Activated CD4-positive, alpha-beta memory T cell treated with anti-CD3 and anti-CD28 coated beads for 36 hours (primary cell): ENCODE measurements around the gene DPYD. TPM values are rescaled to one million over a fixed set of nuclear protein-coding genes. Genes with fewer than 3 reads are reported as not detected.
"Not testable (repeated sequence)": the region's sequence is repeated elsewhere in the genome, so short reads cannot be mapped to it uniquely, and the experiment has no call there.

Experiments used
- CTCF ChIA-PET: fragments of 350-600 bp; sonication (Branson Sonifier 250); formaldehyde crosslinking; loops from one replicate; lab custom pipeline; 2021; ENCODE audit warnings: antibody characterized with exemption, inconsistent platforms; lab: Charles Lee
- POLR2A ChIA-PET: fragments of 350-600 bp; sonication (Branson Sonifier 250); formaldehyde crosslinking; loops from one replicate; lab custom pipeline; 2021; ENCODE audit warnings: antibody characterized with exemption; lab: Charles Lee
- DNase-seq: peaks from one replicate; pipeline ENCODE4 v3.0.0-alpha.2; 2020
- H3K27ac Mint-ChIP-seq: one replicate; pipeline ENCODE4 v1.8.0; 2021; ENCODE audit warnings: mixed read lengths
- H3K27me3 Mint-ChIP-seq: one replicate; pipeline ENCODE4 v1.8.0; 2021; ENCODE audit warnings: mixed read lengths
- H3K36me3 Mint-ChIP-seq: one replicate; pipeline ENCODE4 v1.8.0; 2021; ENCODE audit warnings: mixed read lengths
- H3K4me1 Mint-ChIP-seq: one replicate; pipeline ENCODE4 v1.8.0; 2021; ENCODE audit warnings: low read depth, mixed read lengths
- H3K4me3 Mint-ChIP-seq: one replicate; pipeline ENCODE4 v1.8.0; 2021; ENCODE audit warnings: mild to moderate bottlenecking, mixed read lengths
- H3K9me3 Mint-ChIP-seq: one replicate; pipeline ENCODE4 v1.8.0; 2021; ENCODE audit warnings: mixed read lengths
- intact Hi-C: fragments of 100-400 bp; cut with micrococcal nuclease; formaldehyde crosslinking; loops from one replicate; pipeline ENCODE4 v1.15.1; 2023
- total RNA-seq, 2 experiments: library from RNA; stranded (reverse); gene quantifications; one replicate each; pipeline ENCODE4 v1.2.3, GENCODE V29; 2021

Gene DPYD
- total RNA-seq, 2 experiments from 2014 or later = 11.8 to 12.2 TPM

DNA sequence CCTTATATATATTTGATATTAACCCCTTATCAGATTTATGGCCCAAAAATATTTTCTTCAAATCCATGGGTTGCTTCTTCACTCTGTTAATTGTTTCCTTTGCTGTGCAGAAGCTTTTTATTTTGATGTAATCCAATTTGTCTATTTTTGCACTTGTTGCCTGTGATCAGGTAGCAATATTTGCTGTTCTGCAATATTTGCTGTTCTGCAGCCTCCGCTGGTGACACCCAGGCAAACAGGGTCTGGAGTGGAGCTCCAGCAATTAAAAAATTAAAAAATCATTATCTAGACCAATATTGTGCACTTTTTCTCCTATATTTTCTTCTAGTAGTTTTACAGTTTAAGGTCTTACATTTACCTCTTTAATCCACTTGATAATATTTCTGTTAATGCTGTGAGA, 564.5 kb downstream of the DPYD start:
- H3K27me3 Mint-ChIP-seq = no peaks in the 10 kb centered on the region
- no peaks in the 10 kb centered on the region for H3K9me3 Mint-ChIP-seq
- H3K4me1 Mint-ChIP-seq = no peaks in the 10 kb centered on the region
- DNase-seq = no peak
- H3K36me3 Mint-ChIP-seq = peaks cover 22% of the 10 kb centered on the region
- no peak overlapping the region for H3K27ac Mint-ChIP-seq
- intact Hi-C loops = no loop called here
- ChIA-PET CTCF (no interaction called here), POLR2A (no interaction called here)
- no peak overlapping the region for H3K4me3 Mint-ChIP-seq

- POLR2A ChIA-PET = no interaction called here
- no peaks in the 10 kb centered on the region for H3K4me1 Mint-ChIP-seq
- CTCF ChIA-PET = no interaction called here
- H3K36me3 Mint-ChIP-seq = peaks cover 14% of the 10 kb centered on the region
- H3K9me3 Mint-ChIP-seq = no peaks in the 10 kb centered on the region
- DNase-seq = no peak
- intact Hi-C loops = no loop called here
- no peak overlapping the region for H3K27ac Mint-ChIP-seq
- H3K4me3 Mint-ChIP-seq = no peak overlapping the region
- no peaks in the 10 kb centered on the region for H3K27me3 Mint-ChIP-seq
Measured at GRCh38 chr1:97352936-97353382, 567.9 kb downstream of the DPYD start.

GRCh38 chr1:97351846-97352245, 569.0 kb downstream of the DPYD start:
- DNase-seq = no peak
- H3K4me3 Mint-ChIP-seq = no peak overlapping the region
- intact Hi-C loops = no loop called here
- no peaks in the 10 kb centered on the region for H3K27me3 Mint-ChIP-seq
- peaks cover 14% of the 10 kb centered on the region for H3K36me3 Mint-ChIP-seq
- no peaks in the 10 kb centered on the region for H3K4me1 Mint-ChIP-seq
- ChIA-PET CTCF (no interaction called here), POLR2A (no interaction called here)
- no peak overlapping the region for H3K27ac Mint-ChIP-seq
- H3K9me3 Mint-ChIP-seq = no peaks in the 10 kb centered on the region

GRCh38 chr1:97350662-97351061, 570.2 kb downstream of the DPYD start:
- Mint-ChIP-seq H3K4me1 (no peaks in the 10 kb centered on the region), H3K27ac (no peak overlapping the region), H3K36me3 (peaks cover 14% of the 10 kb centered on the region), H3K4me3 (no peak overlapping the region), H3K27me3 (no peaks in the 10 kb centered on the region), H3K9me3 (no peaks in the 10 kb centered on the region)
- ChIA-PET POLR2A (no interaction called here), CTCF (no interaction called here)
- intact Hi-C loops = no loop called here
- DNase-seq = no peak

- H3K36me3 Mint-ChIP-seq = peaks cover 14% of the 10 kb centered on the region
- ChIA-PET POLR2A (no interaction called here), CTCF (no interaction called here)
- DNase-seq = no peak
- H3K27me3 Mint-ChIP-seq = no peaks in the 10 kb centered on the region
- no peak overlapping the region for H3K4me3 Mint-ChIP-seq
- intact Hi-C loops = no loop called here
- no peaks in the 10 kb centered on the region for H3K9me3 Mint-ChIP-seq
- no peaks in the 10 kb centered on the region for H3K4me1 Mint-ChIP-seq
- no peak overlapping the region for H3K27ac Mint-ChIP-seq
Measured at GRCh38 chr1:97350241-97350640, 570.6 kb downstream of the DPYD start.

DNA sequence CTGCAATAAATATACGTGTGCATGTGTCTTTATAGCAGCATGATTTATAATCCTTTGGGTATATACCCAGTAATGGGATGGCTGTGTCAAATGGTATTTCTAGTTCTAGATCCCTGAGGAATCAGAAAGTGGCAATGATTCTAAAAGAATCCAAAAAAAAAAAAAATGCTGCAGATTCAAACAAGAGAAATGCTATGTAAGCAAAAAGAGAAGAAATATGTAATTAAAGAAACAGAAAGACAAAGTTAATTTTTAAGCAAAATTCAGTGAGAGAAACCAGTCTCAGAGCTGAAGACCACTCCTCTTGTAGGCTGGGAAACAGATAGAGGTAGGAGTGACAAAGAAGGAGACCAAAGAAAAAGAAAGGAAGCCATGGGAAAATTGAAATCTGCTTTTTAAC, 571.0 kb downstream of the DPYD start:
- DNase-seq, CTCF ChIA-PET, H3K9me3 Mint-ChIP-seq, H3K4me3 Mint-ChIP-seq, intact Hi-C loops, H3K27me3 Mint-ChIP-seq, H3K4me1 Mint-ChIP-seq, POLR2A ChIA-PET, H3K27ac Mint-ChIP-seq: not testable (repeated sequence)
- peaks cover 14% of the 10 kb centered on the region for H3K36me3 Mint-ChIP-seq

DNA sequence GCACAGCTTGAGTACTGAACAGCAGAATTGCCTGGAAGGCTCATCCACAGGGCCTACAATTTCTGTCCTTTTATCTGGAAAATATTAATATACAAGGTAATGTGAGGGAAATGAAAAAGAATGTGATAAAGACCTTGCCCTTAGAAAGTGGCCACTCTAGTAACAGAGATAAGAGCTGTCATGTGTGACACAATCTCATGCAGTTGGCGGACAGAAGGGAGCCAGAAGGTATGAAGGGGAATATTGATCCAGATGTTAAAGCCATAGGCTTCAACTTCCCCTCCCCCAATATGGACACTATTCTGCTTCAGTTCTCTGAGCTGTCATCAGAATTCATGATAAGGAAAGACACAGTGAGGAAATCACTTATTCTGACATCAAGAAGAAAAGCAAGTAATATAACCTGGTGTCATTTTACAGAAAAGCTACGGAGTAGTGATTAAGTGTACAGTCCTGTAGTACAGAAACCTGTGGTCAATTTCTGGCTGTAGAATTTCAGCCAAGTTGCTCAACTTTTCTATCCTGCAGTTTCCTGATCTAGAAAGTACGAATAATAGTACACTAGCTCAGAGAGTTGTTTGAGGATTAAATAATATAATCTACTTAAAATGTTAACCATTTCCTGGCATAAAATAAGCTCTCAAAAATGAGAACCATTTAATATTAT, 572.1 kb downstream of the DPYD start:
- DNase-seq = no peak
- Mint-ChIP-seq H3K4me3 (no peak overlapping the region), H3K27ac (no peak overlapping the region), H3K9me3 (no peaks in the 10 kb centered on the region), H3K27me3 (no peaks in the 10 kb centered on the region), H3K36me3 (peaks cover 14% of the 10 kb centered on the region), H3K4me1 (no peaks in the 10 kb centered on the region)
- intact Hi-C loops = no loop called here
- ChIA-PET POLR2A (no interaction called here), CTCF (no interaction called here)

- ChIA-PET POLR2A (no interaction called here), CTCF (no interaction called here)
- H3K36me3 Mint-ChIP-seq = peaks cover 1% of the 10 kb centered on the region
- H3K4me3 Mint-ChIP-seq = no peak overlapping the region
- intact Hi-C loops = no loop called here
- H3K9me3 Mint-ChIP-seq = no peaks in the 10 kb centered on the region
- H3K4me1 Mint-ChIP-seq = no peaks in the 10 kb centered on the region
- DNase-seq = no peak
- no peaks in the 10 kb centered on the region for H3K27me3 Mint-ChIP-seq
- no peak overlapping the region for H3K27ac Mint-ChIP-seq
Measured at GRCh38 chr1:97340951-97341350, 579.9 kb downstream of the DPYD start.

DNA sequence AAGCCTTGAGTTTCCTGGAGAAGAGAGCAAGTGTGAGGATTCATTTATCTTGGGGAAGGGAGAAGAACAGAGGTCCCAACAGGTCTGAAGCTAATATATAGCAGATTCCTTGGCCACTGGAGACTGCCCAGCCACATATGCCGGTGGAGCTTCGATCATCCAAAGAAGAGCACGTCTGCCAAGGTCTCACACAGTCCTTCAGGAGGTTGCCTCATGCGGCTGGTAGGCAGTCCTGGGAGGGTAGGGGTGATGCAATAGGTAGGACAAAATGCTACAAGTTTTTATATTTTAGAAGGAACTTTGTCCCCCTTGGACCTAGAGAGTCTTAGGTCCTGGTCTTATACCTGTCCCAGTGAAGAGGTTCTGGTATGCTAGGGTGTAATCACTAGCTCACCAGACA, 582.5 kb downstream of the DPYD start:
- intact Hi-C loops = no loop called here
- H3K4me1 Mint-ChIP-seq = no peaks in the 10 kb centered on the region
- no peaks in the 10 kb centered on the region for H3K9me3 Mint-ChIP-seq
- no peak overlapping the region for H3K4me3 Mint-ChIP-seq
- DNase-seq = no peak
- no peaks in the 10 kb centered on the region for H3K27me3 Mint-ChIP-seq
- POLR2A ChIA-PET = no interaction called here
- peaks cover 1% of the 10 kb centered on the region for H3K36me3 Mint-ChIP-seq
- H3K27ac Mint-ChIP-seq = no peak overlapping the region
- CTCF ChIA-PET = no interaction called here

DNA sequence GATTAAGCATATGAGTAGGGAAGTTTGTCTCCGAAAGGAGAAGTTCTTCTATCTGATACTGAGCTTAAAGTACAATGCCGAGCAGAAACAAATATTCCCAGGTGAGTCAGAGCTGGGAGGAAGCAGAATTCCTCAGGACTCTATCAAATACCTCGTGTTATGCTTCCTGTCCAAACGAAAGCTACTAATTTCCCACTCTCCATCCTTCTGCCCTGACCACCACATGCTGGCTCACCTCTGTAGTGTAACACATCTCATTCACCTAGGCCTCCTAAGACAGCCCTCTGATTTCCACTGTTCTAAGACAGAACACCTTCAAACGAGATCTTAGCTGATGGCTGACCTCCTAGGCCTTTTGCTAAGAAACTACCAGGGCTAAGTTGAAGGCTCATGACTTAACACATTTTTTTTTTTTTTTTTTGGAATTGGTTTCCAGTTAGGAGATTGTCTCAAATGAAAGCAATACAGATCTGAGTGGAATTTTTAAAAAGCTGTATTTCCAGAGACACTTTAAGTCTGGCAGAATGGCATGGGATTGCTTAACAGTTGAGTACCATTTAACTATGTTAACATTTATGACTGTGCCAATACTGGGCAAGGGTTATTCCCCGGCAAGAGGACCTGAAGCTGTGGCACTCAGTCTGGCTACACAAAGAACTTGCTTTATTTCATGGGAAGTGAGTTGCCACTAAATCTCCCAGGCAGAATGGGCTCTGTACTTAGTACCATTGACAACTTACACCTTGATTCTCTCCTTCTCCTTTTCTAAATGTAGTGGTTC, 583.4 kb downstream of the DPYD start:
- ChIA-PET POLR2A (no interaction called here), CTCF (no interaction called here)
- Mint-ChIP-seq H3K36me3 (peaks cover 1% of the 10 kb centered on the region), H3K27me3 (no peaks in the 10 kb centered on the region), H3K4me1 (no peaks in the 10 kb centered on the region), H3K27ac (no peak overlapping the region), H3K4me3 (no peak overlapping the region), H3K9me3 (no peaks in the 10 kb centered on the region)
- intact Hi-C loops = no loop called here
- no peak for DNase-seq

DNA sequence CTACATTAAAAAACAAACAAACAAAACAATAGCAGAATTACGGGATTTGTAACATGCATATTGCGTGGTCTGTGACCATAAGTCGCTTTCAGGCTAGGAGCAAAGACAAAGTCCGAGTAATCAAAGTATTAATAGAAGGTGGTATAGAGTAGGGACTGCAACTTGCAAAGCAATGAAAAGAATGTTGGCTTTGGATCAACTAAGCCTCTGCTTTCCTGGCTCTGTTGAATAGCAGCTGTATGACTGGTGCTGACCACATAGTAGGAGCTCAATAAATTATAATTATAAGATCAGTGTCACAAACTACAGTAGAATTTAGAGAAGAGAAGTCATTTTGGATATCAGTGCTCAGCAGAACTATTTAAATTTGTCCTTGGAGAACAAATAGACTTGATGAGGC, 586.4 kb downstream of the DPYD start:
- ChIA-PET CTCF (no interaction called here), POLR2A (no interaction called here)
- H3K9me3 Mint-ChIP-seq = no peaks in the 10 kb centered on the region
- no peak overlapping the region for H3K4me3 Mint-ChIP-seq
- DNase-seq = no peak
- no peaks in the 10 kb centered on the region for H3K27me3 Mint-ChIP-seq
- H3K4me1 Mint-ChIP-seq = no peaks in the 10 kb centered on the region
- H3K27ac Mint-ChIP-seq = no peak overlapping the region
- H3K36me3 Mint-ChIP-seq = peaks cover 1% of the 10 kb centered on the region
- intact Hi-C loops = no loop called here

GRCh38 chr1:97332716-97333115, 588.1 kb downstream of the DPYD start:
- ChIA-PET CTCF (no interaction called here), POLR2A (no interaction called here)
- H3K27me3 Mint-ChIP-seq = no peaks in the 10 kb centered on the region
- no peaks in the 10 kb centered on the region for H3K9me3 Mint-ChIP-seq
- H3K27ac Mint-ChIP-seq = no peak overlapping the region
- DNase-seq = no peak
- H3K4me3 Mint-ChIP-seq = no peak overlapping the region
- no peaks in the 10 kb centered on the region for H3K4me1 Mint-ChIP-seq
- H3K36me3 Mint-ChIP-seq = no peaks in the 10 kb centered on the region
- intact Hi-C loops = no loop called here

DNA sequence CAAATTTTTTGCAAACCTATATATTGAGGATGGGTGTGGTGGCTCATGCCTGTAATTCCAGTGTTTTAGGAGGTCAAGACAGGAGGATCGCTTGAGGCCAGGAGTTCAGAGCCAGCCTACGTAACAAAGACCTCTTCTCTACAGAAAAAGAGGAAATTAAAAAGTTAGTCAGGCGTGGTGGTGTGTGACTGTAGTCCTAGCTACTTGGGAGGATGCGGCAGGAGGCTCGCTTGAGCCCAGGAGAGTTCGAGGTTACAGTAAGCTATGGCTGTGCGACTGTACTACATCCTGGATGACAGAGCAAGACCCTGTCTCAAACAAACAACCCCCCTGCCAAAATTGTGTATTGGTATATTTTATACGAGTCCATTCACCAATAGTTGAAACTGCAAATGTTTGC, 589.7 kb downstream of the DPYD start:
- no peaks in the 10 kb centered on the region for H3K9me3 Mint-ChIP-seq
- ChIA-PET POLR2A (no interaction called here), CTCF (no interaction called here)
- H3K27me3 Mint-ChIP-seq = no peaks in the 10 kb centered on the region
- intact Hi-C loops = no loop called here
- H3K4me3 Mint-ChIP-seq = no peak overlapping the region
- no peak overlapping the region for H3K27ac Mint-ChIP-seq
- DNase-seq = no peak
- no peaks in the 10 kb centered on the region for H3K36me3 Mint-ChIP-seq
- no peaks in the 10 kb centered on the region for H3K4me1 Mint-ChIP-seq
